T47D (cell line): ENCODE results near the gene RNF150.
A peak's percentile ranks its signal among the peaks of the same experiment; 100 is the strongest.

Source experiments
- DNase-seq, 2 experiments: peaks; one replicate each; pipeline versions ENCODE4 v3.0.0 to v3.0.0-alpha.2; 2011 to 2012; ENCODE audit warnings: low read depth in 1 of 2, low spot score in 1 of 2
- JUND ChIP-seq: IDR thresholded peaks from 2 replicates; pipeline ENCODE4 v1.6.1; 2012; ENCODE audit warnings: low read depth
- in situ Hi-C: cut with HindIII; loops from 2 replicates; pipeline ENCODE4 v1.10.0; 2016; ENCODE audit warnings: low sequenced_read_pairs, low pct_unique_long_range_greater_than_20kb

RNF150 gene

DNA sequence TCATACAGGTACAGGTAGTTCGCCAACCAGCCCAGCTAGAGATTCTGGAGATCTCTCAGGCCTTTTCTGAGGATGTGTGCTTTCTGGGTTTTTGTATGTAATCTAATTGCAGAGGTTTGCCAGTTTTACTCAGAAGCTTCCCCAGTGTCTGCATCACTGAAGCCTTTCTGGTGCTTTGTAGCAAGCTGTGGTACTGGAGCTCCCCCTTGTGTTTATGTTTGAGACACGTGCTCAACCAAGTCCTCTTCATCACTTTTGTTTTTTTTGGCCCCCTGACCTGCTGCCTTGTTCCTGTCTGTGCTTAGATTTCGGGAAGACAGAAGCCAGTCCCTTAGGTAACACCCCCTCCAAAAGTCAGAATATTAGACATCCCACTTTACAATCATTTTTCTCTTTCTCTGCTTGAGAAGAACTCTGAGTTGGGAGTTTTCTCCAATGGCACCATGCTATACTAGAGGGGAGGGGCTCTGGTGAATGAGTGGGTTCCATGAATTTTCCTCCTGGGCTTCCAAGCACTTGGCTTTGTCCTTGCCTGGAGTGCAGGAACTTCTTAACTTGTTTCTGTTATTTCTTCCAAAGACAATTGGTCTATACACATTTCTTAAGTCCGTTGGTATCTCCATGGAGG, 248.7 kb downstream of the RNF150 start:
- in situ Hi-C loops: no loop called here
- TF ChIP-seq JUND: no peak
- peak; percentile 14 to 74 for DNase-seq

DNA sequence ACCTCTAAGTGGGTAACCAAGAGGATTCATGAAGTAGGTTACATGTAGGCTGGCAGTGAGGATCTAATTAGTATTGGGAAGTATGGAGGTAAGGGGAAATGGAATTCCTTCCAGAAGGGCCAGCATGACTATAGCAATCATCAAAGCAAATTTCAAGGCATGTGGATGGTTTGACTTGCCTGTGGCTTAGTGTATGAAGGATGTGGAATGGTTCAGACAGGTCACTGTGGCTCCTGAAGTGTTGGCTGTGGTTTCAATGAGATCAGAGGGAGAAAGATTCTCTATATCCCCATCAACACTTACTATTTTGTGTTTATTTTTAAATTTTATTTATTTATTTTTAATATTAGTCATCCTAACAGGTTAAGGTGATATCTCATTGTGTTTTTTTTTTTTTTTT, 255.5 kb downstream of the RNF150 start:
- DNase-seq: no peak
- in situ Hi-C loops: no loop called here
- no peak for TF ChIP-seq JUND

DNA sequence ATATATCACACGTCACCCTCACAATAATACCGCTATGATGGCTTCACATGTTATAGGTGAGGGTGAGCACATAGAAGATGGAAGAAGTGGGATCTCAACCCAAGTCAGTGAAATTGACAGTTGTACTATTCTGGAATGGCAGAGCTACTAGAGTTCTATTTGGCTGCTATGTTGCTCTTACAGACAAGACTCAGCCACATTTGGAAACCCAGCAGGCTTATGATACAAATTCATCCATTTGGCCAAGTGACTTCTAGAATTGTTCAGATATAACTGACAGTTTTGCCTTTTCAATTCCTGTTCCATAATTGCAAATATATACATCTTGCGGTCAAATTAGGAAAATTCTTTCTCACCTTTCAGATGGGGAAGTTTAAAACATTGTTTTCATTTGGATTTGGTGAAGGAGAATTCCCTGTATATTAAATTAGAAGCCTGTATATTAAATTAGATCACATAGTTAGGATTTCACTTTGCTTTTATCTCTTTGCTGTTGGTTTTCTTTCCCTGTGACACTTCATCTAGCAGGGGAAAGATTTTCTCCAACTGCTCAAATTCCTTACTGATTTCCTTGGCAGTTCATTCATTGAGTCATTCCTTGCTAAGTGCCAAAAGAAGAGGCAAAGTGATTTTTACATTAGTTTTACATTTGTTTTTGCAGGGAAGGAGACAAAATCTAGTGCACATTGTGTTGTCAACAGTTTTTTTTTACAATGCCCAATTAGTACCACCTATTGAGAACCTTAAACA, 256.5 kb downstream of the RNF150 start:
- in situ Hi-C loops: no loop called here
- no peak for DNase-seq
- TF ChIP-seq JUND: no peak

DNA sequence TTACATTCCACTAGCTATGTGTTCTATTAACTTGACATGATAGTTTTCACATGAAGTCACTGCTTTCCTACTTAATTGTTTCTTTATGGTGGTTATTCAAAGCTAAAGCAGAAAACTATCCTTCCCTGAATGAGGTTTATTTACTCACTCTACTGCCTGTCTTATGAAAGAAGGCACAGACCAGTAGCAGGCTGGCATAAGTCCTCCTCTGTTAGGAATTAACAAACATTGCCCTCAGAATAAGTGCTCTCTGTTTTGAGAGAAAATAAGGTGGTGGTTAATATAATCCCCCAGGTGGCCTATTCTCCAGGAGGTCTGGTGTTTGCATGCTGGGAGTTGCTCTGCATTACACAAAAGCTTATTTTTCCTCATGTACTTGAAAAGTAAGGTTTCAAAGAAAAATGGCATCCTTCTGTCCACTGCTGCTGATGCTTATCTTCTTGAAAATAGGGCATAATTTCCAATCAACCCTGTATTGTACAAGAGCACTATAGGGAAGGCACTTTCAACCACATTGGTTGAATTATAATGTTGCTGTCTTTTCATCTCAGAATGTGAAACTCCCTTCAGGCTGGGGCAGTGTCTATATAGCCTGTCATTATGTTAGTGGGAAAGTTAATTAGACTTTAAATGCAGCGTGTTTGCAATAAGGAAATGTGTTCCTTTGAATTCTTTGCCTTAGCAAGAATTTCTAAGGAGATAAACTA, 257.4 kb downstream of the RNF150 start:
- no peak for TF ChIP-seq JUND
- in situ Hi-C loops: no loop called here
- no peak for DNase-seq

DNA sequence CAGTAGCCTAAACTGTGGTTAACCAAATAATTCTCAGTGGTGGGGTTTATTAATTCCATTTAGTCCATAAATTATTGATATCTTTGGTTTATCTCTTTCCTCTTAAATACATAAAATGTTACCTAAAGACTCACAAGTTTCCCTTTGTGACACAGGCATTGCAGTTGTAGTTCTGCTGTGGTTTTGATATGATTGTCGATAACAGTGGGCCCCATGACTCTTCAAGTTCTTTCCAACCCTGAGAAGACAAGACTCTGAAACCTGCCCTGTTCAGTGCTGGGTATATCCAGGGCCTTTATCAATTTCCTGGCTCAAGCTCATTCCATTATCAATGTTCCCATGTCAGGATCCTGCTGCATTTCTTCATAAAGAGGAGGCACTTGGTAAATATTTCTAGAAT, 259.2 kb downstream of the RNF150 start:
- in situ Hi-C loops: no loop called here
- no peak for DNase-seq
- no peak for TF ChIP-seq JUND

DNA sequence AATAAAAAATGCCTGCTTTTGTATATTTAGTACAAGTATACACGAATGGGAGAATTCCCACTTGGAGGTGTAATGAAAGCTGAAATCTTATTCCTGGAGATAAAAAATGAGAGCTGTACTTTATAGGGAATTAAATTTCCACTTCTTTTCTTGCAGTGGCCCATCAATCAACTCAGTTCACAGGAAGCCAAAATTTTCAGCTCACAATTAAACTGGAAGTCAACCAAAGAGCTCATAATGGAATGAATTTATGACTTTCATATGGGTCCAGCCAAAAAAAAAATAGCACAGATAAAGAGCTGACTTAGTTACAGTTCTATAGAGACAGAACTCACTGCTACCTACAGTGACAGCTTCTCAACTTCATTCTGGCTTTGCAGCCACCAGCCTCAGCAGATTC, 261.9 kb downstream of the RNF150 start:
- no peak for TF ChIP-seq JUND
- no peak for DNase-seq
- in situ Hi-C loops: no loop called here

DNA sequence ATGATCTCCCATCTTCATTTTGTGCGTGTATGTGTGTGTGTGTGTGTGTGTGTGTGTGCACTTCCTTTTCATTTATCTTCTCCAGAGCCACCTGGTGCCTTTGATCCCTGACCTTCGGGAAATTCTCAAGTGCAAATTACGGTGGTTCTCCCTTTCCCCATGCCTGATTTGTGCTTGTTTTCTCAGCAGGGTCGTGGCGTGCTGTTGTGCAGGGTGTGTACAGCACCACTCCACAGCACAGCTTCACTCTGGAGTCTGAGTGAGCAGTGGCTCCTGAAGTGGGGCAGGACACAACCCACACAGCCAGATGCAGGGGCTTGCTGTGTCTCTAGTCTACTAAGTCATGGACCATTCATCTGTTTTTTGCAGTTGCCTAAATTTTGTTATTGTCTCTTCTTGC, 262.8 kb downstream of the RNF150 start:
- no peak for DNase-seq
- no peak for TF ChIP-seq JUND
- in situ Hi-C loops: no loop called here

DNA sequence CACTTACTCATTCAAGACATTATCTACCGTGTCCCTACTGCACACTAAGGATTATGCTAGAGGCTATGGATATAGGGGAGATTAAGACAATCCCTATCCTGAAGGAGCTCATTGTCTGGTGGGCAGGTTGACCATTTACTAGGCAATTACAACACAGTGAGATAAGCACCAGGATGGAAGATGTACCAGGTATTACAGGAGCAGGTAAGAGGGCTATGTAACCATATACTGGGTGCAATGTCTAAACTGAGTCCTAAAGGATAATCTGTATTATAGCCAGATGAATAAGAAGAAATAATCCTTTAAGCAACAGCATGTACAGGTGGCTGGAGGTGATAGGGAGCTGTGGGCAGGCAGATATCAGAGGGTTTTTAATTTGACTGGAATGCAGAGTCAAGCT, 263.8 kb downstream of the RNF150 start:
- no peak for DNase-seq
- TF ChIP-seq JUND: no peak
- in situ Hi-C loops: no loop called here

DNA sequence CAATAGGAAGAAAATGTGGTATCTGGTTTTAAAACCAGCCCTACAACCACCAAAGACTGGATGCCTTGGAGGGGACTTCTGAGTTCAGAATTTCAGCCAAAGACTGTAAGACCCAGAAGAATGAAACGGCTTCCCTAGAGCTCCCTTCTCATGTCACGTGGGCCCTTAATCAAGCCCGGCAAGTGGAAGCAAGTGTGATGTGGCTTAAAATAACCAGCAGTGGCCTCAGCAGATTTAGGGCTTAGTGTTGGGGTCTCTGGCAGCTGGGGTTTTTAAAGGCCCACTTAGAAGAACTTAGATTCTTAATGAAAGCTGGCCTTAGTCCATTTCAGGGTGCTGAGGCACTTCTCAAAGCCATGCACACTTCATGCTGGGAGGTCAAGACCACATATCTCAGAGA, 265.9 kb downstream of the RNF150 start:
- TF ChIP-seq JUND: no peak
- in situ Hi-C loops: no loop called here
- no peak for DNase-seq

DNA sequence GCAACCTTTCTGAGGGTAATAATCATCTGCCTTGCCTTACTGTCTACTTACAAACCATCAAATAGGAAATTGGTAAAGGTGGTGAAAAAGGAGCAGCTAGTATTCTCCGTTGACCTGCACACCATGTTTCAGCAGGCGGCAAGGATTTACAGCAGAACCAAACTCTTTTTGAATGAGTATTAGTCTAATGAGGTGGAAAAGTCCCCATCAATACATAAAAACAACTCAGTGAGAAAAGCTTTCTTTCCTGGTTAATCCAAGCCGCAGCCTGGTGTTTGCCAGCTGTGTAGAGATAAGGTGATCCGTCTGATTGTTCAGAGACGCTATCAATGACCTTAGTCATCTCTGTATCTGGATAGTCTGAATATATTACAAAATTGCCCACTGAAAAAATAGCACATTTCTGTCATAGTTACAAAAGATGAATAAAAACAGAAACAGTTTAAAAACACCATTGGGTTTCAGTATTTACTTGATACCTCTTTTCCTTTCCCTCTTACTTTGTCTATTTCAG, 266.7 kb downstream of the RNF150 start:
- no peak for TF ChIP-seq JUND
- in situ Hi-C loops: no loop called here
- no peak for DNase-seq

DNA sequence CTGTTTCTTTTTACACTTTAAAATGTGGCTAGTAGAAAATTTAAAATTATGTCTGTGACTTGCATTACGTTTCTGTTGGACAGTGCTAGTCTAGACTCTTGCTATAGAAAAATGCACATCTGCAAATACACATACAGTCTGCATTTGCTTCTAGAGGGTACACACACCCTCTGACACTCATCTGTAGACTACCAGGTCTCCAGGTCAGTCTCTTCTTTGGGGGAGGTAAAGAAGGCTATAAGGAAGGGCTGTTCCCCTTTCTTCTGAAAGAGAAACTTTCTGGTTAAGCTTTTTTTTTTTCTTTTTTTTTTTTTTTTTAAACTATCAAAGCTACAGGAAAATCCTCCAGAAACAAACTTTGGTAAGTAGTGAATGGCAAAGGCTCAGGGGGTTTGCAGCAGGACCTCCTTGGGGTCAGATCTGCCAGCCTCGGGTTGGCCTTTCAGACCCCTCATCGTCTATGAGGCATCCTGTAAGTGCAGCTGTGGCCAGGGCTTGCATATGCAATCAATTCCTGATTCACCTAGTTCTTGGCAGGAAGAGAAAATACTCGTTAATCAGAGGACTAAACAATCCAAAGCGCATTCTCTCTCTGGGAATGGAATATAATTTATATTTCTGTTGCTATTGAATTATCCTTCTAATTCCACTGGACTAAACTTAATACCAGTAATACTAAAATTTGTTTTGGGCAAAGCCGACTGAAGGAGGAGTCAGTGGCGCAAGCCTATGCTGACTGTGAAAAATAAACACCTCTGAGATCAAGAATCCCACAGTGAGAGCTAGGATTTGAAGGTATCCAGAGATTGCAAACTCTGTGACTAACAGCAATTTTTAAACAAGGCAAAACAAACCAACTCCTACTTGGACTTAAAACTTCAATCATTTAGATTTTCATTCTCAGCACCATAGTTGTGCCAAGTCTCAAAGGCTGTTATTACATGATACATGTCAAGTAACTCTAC, 267.7 kb downstream of the RNF150 start:
- TF ChIP-seq JUND: no peak
- in situ Hi-C loops: no loop called here
- no peak for DNase-seq

DNA sequence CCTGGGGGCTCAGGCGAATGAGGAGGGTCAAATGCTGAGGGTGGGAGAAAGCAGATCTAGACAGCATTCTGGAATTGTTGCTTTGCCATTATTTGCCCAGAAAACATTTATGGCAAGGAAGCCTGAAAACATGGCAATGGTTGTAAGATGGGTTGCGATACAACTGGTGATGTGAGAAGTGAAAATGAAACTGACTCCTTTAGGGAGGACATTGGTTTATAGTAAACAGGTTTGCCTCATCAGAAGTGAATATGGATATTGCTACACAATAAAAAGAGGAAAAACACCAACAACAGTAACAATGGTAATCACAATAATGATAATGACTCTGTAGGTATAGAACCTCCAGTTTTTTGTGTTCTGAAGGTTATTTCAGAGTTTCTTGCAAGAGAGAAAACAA, 270.1 kb downstream of the RNF150 start:
- in situ Hi-C loops: no loop called here
- no peak for DNase-seq
- TF ChIP-seq JUND: no peak
